ENCODE data around the gene MOB3B.
A peak's percentile ranks its signal among the peaks of the same experiment; 100 is the strongest.
"Not testable (repeated sequence)": the region's sequence is repeated elsewhere in the genome, so short reads cannot be mapped to it uniquely, and the experiment has no call there.

Gene MOB3B

GRCh38 chr9:27442464-27442863 is 87.2 kb downstream of the MOB3B start:
- DNase-seq = no peak

DNA sequence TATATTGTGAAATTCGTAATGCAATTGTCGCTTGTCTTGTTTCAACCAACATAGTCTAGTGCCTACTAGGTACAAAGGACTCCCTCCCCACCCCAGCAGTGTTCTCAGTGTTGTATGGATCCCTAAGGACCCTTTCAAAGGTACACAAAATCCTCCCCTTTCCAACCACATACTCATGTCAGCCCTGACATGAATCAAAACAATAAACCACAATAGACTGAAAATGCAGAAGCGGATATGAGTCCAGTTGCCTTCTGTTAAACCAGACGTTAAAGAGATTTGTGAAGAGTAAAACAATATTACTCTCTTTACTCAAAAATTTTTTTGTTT is 87.9 kb downstream of the MOB3B start:
- no peak for DNase-seq

DNA sequence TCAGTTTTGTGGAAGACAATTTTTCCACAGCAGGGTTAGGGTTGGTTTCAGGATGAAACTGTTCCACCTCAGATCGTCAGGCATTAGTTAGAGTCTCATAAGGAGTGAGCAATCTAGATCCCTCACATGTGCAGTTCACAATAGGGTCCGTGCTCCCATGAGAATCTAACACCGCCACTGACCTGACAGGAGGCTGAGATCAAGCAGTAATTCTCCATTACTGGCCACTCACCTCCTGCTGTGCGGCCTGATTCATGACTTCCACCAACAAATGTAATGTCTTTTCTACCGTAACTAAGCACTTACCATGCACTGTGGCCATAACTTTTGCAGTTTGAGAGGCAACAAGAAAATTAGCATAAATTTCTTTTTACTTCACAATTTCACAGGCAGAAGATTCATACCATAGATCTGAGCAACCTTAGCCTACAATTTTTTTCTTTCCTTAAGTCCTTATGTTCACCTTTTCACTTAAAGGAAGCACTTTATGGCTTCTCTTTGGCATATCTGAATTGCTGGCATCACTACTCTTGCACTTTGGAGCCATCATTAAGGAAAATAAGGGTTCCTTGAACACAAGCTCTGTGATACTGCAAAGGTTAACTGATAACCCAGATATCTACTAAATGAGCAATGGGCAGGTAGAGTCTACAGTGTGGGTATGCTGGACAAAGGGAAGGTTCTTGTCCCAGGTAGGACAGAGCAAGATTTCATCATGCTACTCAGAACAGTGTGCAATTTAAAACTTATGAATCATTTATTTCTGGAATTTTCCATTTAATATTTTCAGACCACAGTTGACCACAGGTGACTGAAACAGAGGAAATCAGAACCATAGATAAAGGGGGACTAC is 88.5 kb downstream of the MOB3B start:
- no peak for DNase-seq

- DNase-seq = no peak
Measured at GRCh38 chr9:27438522-27438921, 91.1 kb downstream of the MOB3B start.

DNA sequence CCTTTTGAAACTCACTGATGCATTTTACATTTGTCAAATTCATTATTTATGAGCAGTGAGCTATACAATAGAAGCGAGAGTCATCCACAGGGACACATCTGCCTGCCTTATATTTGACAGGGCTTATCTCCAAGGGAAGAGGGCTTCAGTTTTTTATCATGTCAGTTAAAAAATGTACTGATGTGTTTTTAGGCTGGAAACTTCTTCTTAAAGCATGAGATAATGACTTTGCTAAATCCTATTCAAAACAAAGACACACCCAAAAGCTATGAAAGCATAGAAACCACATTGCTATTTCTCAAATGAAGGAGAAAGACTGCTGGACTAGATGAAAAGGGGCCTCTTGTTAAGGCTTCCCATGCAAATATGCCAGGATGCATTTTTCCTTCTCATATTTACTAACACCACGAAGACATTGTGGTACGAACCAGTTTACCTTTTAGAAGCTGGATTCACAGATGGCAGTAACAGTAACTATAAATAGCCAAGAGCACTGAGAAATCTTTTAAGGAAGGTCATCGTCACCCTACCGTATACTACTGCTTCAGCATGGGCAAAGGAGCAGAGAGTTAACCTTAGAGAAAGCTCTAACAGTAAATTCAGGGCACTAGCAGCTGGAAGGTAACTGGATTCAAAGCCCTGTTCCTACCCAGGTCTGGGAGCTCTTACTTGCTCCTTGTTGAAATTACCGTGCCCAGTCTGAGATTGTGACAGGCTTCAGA is 91.8 kb downstream of the MOB3B start:
- DNase-seq = peak; percentile 87

- peak; percentile 87 for DNase-seq
Measured at GRCh38 chr9:27436234-27436633, 93.4 kb downstream of the MOB3B start.

DNA sequence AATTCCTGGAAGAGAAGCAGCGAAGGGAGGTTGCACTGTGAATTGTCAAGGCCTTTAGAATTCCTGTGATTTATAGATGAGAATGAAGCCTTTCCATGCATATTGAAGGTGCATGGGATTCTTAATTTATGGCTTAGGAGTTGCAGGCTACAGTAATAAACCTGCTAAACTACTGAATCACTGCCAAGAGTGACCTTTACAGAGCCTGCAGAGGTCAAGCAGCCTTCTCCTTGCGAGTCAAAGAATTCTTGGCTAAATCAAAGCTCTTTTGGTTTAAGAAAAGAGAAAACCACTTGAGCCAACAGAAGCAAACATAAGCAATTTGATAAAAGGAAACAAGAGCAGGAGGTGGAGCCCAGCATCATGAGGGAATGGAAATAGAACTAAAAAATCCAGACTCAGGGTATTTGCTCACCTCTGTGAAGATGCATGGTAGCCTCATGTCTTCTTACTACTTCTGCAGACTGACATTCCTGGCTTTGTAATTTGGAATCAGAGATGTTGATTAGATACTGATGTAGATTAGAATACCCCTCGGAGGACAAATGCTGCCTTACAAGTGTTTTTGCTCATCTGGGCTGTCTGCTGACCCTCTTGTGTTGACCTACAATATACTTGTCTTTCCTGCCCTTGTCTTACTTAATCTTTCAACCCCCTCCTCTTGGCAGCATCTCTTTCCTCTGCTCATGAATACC is 95.8 kb downstream of the MOB3B start:
- DNase-seq = no peak

DNA sequence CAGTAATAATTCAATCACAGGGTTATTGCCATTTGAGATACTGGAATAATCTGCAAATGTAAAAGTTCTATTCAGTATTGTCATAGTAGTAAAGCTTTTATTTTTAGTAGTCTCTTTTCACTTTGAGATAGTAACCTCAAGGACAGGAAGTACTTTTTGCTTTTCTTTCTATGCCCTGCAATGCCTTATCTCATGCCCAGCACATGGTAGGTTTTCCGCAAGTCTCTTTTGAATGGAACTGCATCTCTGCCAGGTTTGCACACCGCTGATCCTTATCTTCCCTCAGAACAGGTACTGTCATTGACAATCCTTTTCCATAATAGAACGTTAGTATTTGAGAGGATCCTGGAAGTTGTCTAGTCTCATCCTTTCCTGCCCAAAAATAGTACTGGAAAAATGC is 97.3 kb downstream of the MOB3B start:
- no peak for DNase-seq

DNA sequence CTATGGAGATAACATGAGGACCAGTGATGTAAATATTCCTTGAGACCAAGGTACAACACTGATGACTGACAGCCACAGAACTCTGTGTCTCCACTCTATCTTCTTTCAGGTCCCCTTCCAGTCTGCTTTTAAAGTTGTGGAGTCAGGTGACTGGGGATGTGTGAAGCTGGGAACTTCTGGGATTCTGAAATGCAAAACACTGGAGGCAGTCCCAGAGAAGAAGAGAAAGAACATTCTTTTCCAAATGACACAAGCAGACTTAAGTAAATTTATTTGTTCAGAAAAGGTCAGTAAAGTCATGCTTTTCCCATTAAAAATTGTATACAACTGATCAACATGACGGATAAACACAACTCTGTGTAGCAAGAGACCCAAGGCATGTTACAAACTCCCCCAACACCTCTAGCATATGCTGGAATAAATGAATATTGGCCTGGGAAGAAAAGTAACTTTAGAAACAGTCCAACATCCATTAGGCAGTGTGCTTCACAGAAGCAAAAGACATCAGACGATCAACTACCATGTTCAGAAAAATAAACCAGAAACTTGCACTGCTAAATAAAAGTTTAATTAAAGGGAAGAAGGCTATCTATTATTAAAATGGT is 98.0 kb downstream of the MOB3B start:
- DNase-seq = no peak

DNA sequence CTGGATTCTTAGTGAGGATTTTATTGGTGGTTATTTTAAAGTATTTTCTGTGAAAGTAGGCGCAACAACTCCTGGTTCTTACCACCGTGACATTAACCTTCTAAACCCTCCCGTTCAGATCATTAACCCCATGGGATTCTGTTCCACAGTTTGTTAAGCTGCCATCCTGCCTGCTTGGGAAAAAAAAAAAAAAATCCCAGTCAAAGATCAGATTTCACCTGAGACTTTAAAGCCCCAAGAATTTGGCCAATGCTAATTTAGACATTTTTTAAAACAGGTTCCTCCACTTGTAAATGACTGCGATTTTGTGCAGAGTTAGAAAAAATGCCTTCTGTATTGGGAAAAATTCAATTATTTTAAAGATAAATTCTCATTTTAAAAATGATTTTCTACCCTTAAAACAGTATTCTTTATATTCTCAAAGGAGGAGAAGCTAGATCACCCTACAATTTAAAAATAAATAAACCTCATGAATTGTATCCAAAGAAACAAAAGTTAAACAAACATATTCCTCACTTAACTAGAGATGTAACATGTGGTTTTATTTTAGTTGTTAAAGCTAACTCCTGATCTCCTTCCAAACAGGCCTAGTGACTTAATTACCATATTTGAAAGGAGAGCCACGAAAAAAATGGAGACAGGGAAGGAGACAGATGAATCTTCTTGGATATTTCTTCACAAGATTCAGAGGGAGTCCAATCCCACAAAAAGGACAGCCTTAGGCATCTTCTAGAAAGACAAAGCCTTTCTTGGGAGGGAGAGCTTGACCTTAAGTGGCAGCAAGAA is 98.7 kb downstream of the MOB3B start:
- no peak for DNase-seq

- DNase-seq = no peak
Measured at GRCh38 chr9:27429917-27430316, 99.7 kb downstream of the MOB3B start.

GRCh38 chr9:27429436-27429835 is 100.2 kb downstream of the MOB3B start:
- no peak for DNase-seq

- no peak for DNase-seq
Measured at GRCh38 chr9:27428551-27428950, 101.1 kb downstream of the MOB3B start.

DNA sequence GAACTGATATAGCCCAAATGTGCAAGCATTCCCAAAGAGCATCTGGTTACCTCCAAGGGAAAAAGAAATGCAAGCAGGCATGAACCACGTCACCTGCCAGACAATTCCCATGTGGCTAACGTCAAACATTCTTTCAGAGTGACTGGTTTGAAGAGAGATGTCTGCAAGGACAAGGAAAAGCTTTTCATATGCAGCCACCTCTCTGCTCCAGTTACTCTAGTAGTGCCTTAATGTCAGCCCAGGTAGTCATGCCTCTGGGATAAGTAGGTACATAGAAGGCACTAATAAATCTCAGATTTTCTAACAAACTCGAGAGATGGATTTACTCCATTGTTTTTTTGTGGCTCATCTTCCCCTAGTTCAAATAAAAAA is 102.4 kb downstream of the MOB3B start:
- DNase-seq = peak; percentile 65

DNA sequence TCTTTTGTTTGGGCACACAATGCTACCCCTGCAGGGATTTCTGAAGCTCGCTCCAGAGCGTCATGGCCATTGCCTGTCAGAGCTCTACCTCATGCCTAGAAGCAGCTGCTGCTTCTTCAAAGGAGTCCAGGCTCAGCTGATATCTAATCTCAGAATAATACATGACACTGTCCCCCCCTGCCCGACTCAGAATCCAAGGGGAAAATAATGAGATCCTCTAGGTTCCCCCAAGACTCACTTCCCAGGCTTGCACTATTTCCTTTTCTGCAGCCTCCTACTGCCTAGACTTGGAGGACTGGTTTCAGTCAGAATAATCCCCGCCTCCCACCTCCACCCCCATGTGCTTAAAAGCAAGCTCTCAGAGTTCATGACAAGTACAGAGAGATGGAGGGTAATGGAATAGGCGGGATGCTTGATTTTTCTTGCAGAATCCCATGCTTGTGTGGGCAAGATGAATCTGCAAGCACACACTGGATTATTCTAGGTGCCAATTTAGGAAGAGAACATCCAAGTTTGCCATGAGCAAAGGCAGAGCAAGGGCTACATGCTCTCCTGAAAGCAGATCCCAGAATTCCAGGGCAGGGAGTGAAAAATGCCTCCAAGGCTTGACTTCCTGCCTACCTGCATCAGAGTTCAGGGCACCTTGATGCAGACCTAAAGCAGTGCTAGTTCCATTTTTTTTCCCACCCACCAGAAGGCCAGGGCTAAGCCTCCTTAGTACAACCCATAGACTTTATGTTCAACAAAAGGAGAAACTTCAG is 102.9 kb downstream of the MOB3B start:
- peak; percentile 92 for DNase-seq

- DNase-seq = peak; percentile 46
Measured at GRCh38 chr9:27425827-27426510, 103.6 kb downstream of the MOB3B start.

GRCh38 chr9:27423915-27424710 is 105.5 kb downstream of the MOB3B start:
- no peak for DNase-seq

DNA sequence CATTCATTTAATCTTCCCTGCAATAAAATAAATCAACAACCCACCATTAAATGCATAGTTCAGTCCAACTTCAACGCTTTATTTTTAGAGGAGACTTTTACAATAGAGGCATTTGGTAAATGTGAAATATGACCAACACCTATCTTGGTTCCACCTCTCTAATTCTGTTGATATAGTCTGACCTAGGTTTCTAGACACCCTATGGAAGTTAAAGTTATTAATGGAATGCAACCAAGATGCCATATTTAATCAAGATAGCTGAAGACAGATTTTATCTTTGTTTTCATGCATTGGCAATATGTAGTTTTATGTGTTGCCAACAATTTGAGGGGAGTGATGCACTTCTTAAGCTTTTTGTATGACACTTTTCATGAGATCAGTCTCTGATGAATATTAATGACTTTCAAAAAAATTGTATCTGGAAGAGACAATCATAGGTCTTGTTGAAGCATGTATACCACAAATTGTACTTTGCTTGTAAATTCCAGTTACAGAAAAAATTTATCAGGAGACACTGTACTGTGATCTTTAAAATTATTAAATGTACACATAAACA is 107.3 kb downstream of the MOB3B start:
- DNase-seq = no peak

DNA sequence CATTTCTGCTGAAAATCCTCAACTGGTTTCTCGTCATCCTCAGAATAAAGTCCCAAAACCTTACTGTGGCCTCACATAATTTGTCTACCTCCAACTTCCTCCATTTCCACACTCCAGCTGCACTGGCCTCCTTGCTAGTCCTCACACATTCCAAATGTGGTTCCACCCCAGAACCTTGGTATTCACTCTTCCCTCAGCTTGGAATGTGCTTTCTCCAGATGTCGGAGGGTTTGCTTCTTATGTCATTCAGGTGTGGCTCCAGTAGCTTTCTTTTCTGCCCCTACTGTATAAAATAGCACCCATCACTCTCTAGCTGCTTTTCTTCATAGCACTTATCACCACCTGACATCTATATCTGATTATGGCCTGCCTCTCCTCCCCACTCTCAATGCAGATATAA is 108.0 kb downstream of the MOB3B start:
- no peak for DNase-seq

GRCh38 chr9:27419558-27419957 is 110.1 kb downstream of the MOB3B start:
- not testable (repeated sequence) for DNase-seq
